ENCODE measurements around the gene ARG1.

- TF ChIP-seq FOSL2 (IDR thresholded peaks at IDR 0.05) (no peak), FOSL2 (CRISPR knock-in tag; IDR thresholded peaks at IDR 0.05) (no peak), CHD2 (IDR thresholded peaks at IDR 0.05; ENCODE audit: low read length, partially characterized antibody) (no peak), ZFP36 (IDR thresholded peaks at IDR 0.05; ENCODE audit: borderline replicate concordance, partially characterized antibody) (no peak)
Observed at GRCh38 chr6:131628726-131629125, 55.7 kb downstream of the ARG1 start.

Data from A549 (cell line).